Neural cell (in vitro differentiated cells): ENCODE data around the gene RAB17. TPM values are rescaled to one million over a fixed set of nuclear protein-coding genes. Genes with fewer than 3 reads are reported as not detected.

Experiments used
- H2AFZ ChIP-seq: fragments of 200-600, 300-800 bp; sonication (generic), shearing (Covaris generic); 2 replicates; pipeline ENCODE4 v1.6.0; 2014; ENCODE audit warnings: low read depth, mild to moderate bottlenecking, antibody characterized with exemption, low read length, moderate library complexity
- H3F3A ChIP-seq: fragments of 200-600 bp; shearing (Covaris generic); 2 replicates; pipeline ENCODE4 v1.6.1; 2016; ENCODE audit warnings: mild to moderate bottlenecking, moderate library complexity, mixed read lengths, antibody characterized with exemption, low read length; ENCODE audit not compliant: insufficient read depth, poor library complexity, severe bottlenecking
- H3K27ac ChIP-seq: fragments of 200-600, 300-800 bp; sonication (generic), shearing (Covaris generic); 2 replicates; pipeline ENCODE4 v1.5.1; 2014; ENCODE audit warnings: mild to moderate bottlenecking, low read length, moderate library complexity
- H3K27me3 ChIP-seq: fragments of 300-800, 200-600 bp; sonication (generic), shearing (Covaris generic); 2 replicates; pipeline ENCODE4 v1.6.0; 2014; ENCODE audit warnings: mild to moderate bottlenecking, low read depth, low read length, moderate library complexity; ENCODE audit not compliant: insufficient read depth
- H3K36me3 ChIP-seq: fragments of 300-800, 200-600 bp; sonication (generic), shearing (Covaris generic); 2 replicates; pipeline ENCODE4 v1.5.1; 2014; ENCODE audit warnings: mild to moderate bottlenecking, antibody characterized with exemption, low read length, moderate library complexity; ENCODE audit not compliant: insufficient read depth
- H3K4me2 ChIP-seq: fragments of 300-800, 200-600 bp; sonication (generic), shearing (Covaris generic); 2 replicates; pipeline ENCODE4 v1.6.0; 2014; ENCODE audit warnings: mild to moderate bottlenecking, low read length
- H3K4me3 ChIP-seq: fragments of 300-800, 200-600 bp; sonication (generic), shearing (Covaris generic); 2 replicates; pipeline ENCODE4 v1.5.1; 2014; ENCODE audit warnings: mild to moderate bottlenecking, low read length, moderate library complexity
- H3K79me2 ChIP-seq: fragments of 200-600 bp; shearing (Covaris generic); replicated peaks from 2 replicates; pipeline ENCODE4 v1.6.0; 2014; ENCODE audit warnings: mild to moderate bottlenecking, low read length, moderate library complexity; ENCODE audit not compliant: insufficient read depth
- H3K9ac ChIP-seq: fragments of 300-800, 200-600 bp; sonication (generic), shearing (Covaris generic); 2 replicates; pipeline ENCODE4 v1.6.1; 2016; ENCODE audit warnings: mild to moderate bottlenecking, low read length, mixed read lengths
- H3K9me2 ChIP-seq: fragments of 200-600 bp; shearing (Covaris generic); 2 replicates; pipeline ENCODE4 v1.6.1; 2016; ENCODE audit warnings: mild to moderate bottlenecking, low read length, mixed read lengths; ENCODE audit not compliant: insufficient read depth
- H3K9me3 ChIP-seq: fragments of 200-600, 300-800 bp; sonication (generic), shearing (Covaris generic); 2 replicates; pipeline ENCODE4 v1.6.1; 2016; ENCODE audit warnings: mild to moderate bottlenecking, mixed run types, low read length, moderate library complexity, mixed read lengths
- H4K20me1 ChIP-seq: fragments of 200-600 bp; shearing (Covaris generic); 2 replicates; pipeline ENCODE4 v1.6.1; 2016; ENCODE audit warnings: mild to moderate bottlenecking, mixed run types; ENCODE audit not compliant: insufficient read depth
- CTCF ChIP-seq: fragments of 450-650 bp; IDR thresholded peaks from 2 replicates; pipeline ENCODE4 v1.5.1; 2014; ENCODE audit warnings: antibody characterized with exemption, mild to moderate bottlenecking, moderate library complexity; ENCODE audit not compliant: poor library complexity, severe bottlenecking
- EP300 ChIP-seq: fragments of 450-650 bp; conservative IDR thresholded peaks from 2 replicates; pipeline ENCODE4 v1.6.1; 2014; ENCODE audit warnings: antibody characterized with exemption, mild to moderate bottlenecking, moderate library complexity; ENCODE audit not compliant: poor library complexity, severe bottlenecking
- EZH2 ChIP-seq: fragments of 200-600, 300-800 bp; shearing (Covaris generic), sonication (generic); IDR thresholded peaks from 2 replicates; pipeline ENCODE4 v1.6.1; 2014; ENCODE audit warnings: antibody characterized with exemption, low read length, borderline replicate concordance, mild to moderate bottlenecking; ENCODE audit not compliant: insufficient read depth, poor library complexity, severe bottlenecking
- MXI1 ChIP-seq: fragments of 450-650 bp; conservative IDR thresholded peaks from 2 replicates; pipeline ENCODE4 v1.6.1; 2014; ENCODE audit warnings: antibody characterized with exemption, mild to moderate bottlenecking; ENCODE audit not compliant: poor library complexity, severe bottlenecking
- POLR2AphosphoS5 ChIP-seq: IDR thresholded peaks from 2 replicates; pipeline ENCODE4 v1.6.1; 2012
- RAD21 ChIP-seq: fragments of 450-650 bp; conservative IDR thresholded peaks from 2 replicates; pipeline ENCODE4 v1.6.1; 2014; ENCODE audit warnings: antibody characterized with exemption, mild to moderate bottlenecking, moderate library complexity
- REST ChIP-seq: IDR thresholded peaks from 2 replicates; pipeline ENCODE4 v1.6.1; 2012; ENCODE audit warnings: borderline replicate concordance
- SMC3 ChIP-seq: fragments of 450-650 bp; conservative IDR thresholded peaks from 2 replicates; pipeline ENCODE4 v1.6.1; 2014; ENCODE audit warnings: antibody characterized with exemption, mild to moderate bottlenecking, moderate library complexity; ENCODE audit not compliant: poor library complexity
- TAF1 ChIP-seq: IDR thresholded peaks from 2 replicates; pipeline ENCODE4 v1.6.1; 2012; ENCODE audit warnings: low read depth
- polyA plus RNA-seq: library from polyadenylated mRNA; depleted of rRNA; stranded (reverse); fragments of >200 nt; gene quantifications from 2 replicates; pipeline ENCODE4 v1.2.3, GENCODE V29; 2014

Gene RAB17
- polyA plus RNA-seq, 1 donor from 2014 or later, result not detected

GRCh38 chr2:237557633-237558015 is 32.9 kb downstream of the RAB17 start:
- Histone ChIP-seq H3K27me3 (no peaks in the 10 kb centered on the region), H3K79me2 (no peaks in the 10 kb centered on the region), H3K36me3 (no peaks in the 10 kb centered on the region), H4K20me1 (no peaks in the 10 kb centered on the region), H3K9me2 (no peaks in the 10 kb centered on the region), H2AFZ (no peak overlapping the region), H3K9ac (no peak overlapping the region), H3F3A (no peaks in the 10 kb centered on the region), H3K4me2 (no peak overlapping the region), H3K27ac (no peak overlapping the region), H3K4me3 (no peak overlapping the region), H3K9me3 (peaks cover 3% of the 10 kb centered on the region)
- no peak for TF ChIP-seq MXI1
- TF ChIP-seq REST, result no peak
- no peak for TF ChIP-seq SMC3
- no peak for TF ChIP-seq TAF1
- TF ChIP-seq EP300, result no peak
- no peak for TF ChIP-seq RAD21
- no peak for TF ChIP-seq EZH2
- TF ChIP-seq POLR2AphosphoS5, result no peak
- no peak for TF ChIP-seq CTCF

- H3K4me2 ChIP-seq, result no peak overlapping the region
- no peak for TF ChIP-seq EZH2
- TF ChIP-seq SMC3, result no peak
- no peaks in the 10 kb centered on the region for H3K36me3 ChIP-seq
- H3K9me3 ChIP-seq, result peaks cover 3% of the 10 kb centered on the region
- no peaks in the 10 kb centered on the region for H3K79me2 ChIP-seq
- H3K9me2 ChIP-seq, result no peaks in the 10 kb centered on the region
- no peak overlapping the region for H3K27ac ChIP-seq
- H2AFZ ChIP-seq, result no peak overlapping the region
- no peaks in the 10 kb centered on the region for H3F3A ChIP-seq
- no peaks in the 10 kb centered on the region for H3K27me3 ChIP-seq
- no peak overlapping the region for H3K9ac ChIP-seq
- no peak overlapping the region for H3K4me3 ChIP-seq
- H4K20me1 ChIP-seq, result no peaks in the 10 kb centered on the region
These were observed 33.5 kb downstream of the RAB17 start for GRCh38 chr2:237556773-237557632.
